Measurements from ENCODE around the gene PRR11. TPM values are rescaled to one million over a fixed set of nuclear protein-coding genes. Genes with fewer than 3 reads are reported as not detected.

Gene PRR11
- total and polyA plus RNA-seq, 2 of the 8 experiments (the other 6 are each of a cell fraction or from before 2014, with no cell fraction given) = 32.7 to 83.0 TPM

GRCh38 chr17:59151006-59151405 is 4.5 kb upstream of the PRR11 start:
- no peaks in the 10 kb centered on the region; the same call in 1 of the 2 replicates for H3K79me1 ChIP-seq (ENCODE audit: low read depth, low read length)
- no peak overlapping the region for H3K9ac ChIP-seq (replicated peaks in 1 of 4; ENCODE audit: extremely low read depth in 1 of 4, low read depth in 3 of 4, low read length in 3 of 4)
- H4K91ac ChIP-seq (replicated peaks; ENCODE audit: insufficient read length, low read length) = no peak overlapping the region
- no peak overlapping the region for H2BK120ac ChIP-seq (replicated peaks; ENCODE audit: low read depth, low read length)
- peaks cover 0 to 8% (median 3%) of the 10 kb centered on the region in 4 experiments; a peak in 3 of 7 replicates for H3K4me1 ChIP-seq (replicated peaks in 1 of 4; ENCODE audit: control insufficient read depth in 3 of 4, insufficient read depth in 4 of 4, low read length in 3 of 4)
- no peak overlapping the region for H3K14ac ChIP-seq (ENCODE audit: insufficient read length)
- no peak for DNase-seq (ENCODE audit: low read depth in 1 of 2, low spot score in 2 of 2)
- TF ChIP-seq ATF3 (IDR thresholded peaks at IDR 0.05; ENCODE audit: insufficient read depth, low read depth, low read length) (no peak), KDM1A (IDR thresholded peaks at IDR 0.05; ENCODE audit: borderline replicate concordance, low read length) (no peak), ASH2L (IDR thresholded peaks at IDR 0.05; ENCODE audit: low read length) (no peak), CREB1 (IDR thresholded peaks at IDR 0.05) (no peak), EGR1 (IDR thresholded peaks at IDR 0.05; ENCODE audit: borderline replicate concordance, low read depth, low read length) (no peak), USF2 (IDR thresholded peaks at IDR 0.05; ENCODE audit: low read length) (no peak), CEBPB (IDR thresholded peaks at IDR 0.05; ENCODE audit: low read depth, low read length) (no peak), TBP (IDR thresholded peaks at IDR 0.05; ENCODE audit: low read depth, low read length) (no peak), KDM5A (IDR thresholded peaks at IDR 0.05; ENCODE audit: low read length) (no peak)
- H4K5ac ChIP-seq (ENCODE audit: insufficient read length, low read depth, low read length) = no peak overlapping the region
- no peak overlapping the region for H2AFZ ChIP-seq (ENCODE audit: low read length)
- H3K4ac ChIP-seq (replicated peaks; ENCODE audit: insufficient read length, low read depth, low read length) = no peak overlapping the region
- H2BK20ac ChIP-seq (ENCODE audit: low read length) = no peak overlapping the region
- H2BK12ac ChIP-seq (ENCODE audit: low read depth, low read length) = no peak overlapping the region
- no peak overlapping the region for H3K56ac ChIP-seq (replicated peaks; ENCODE audit: insufficient read length, low read depth, low read length)
- no peak overlapping the region for H3K27ac ChIP-seq (ENCODE audit: low read depth, low read length)
- no peaks in the 10 kb centered on the region for H3K27me3 ChIP-seq (replicated peaks in 1 of 4; ENCODE audit: control insufficient read depth in 3 of 4, extremely low read depth in 1 of 4, insufficient read depth in 3 of 4, low read length in 3 of 4)
- POLR2A ChIA-PET (ENCODE audit: partially characterized antibody) = interaction anchor here (1.2 to 3.9 kb wide), 2 partner anchors 12 to 15 kb away, joined by 3 to 14 read pairs; no protein-coding TSS in a partner anchor
- peaks cover 8% of the 10 kb centered on the region for H3K23me2 ChIP-seq (ENCODE audit: low read depth, low read length)
- H2BK15ac ChIP-seq (ENCODE audit: low read length) = no peak overlapping the region
- no peak overlapping the region for H3K18ac ChIP-seq (ENCODE audit: extremely low read depth, low read length)
- FAIRE-seq = no peak
- H3K23ac ChIP-seq (ENCODE audit: insufficient read length) = no peak overlapping the region
- no peak overlapping the region; a peak in 1 of 4 replicates for H3K4me2 ChIP-seq (ENCODE audit: insufficient read depth in 1 of 2, low read depth in 2 of 2, low read length in 2 of 2)
- peaks cover 2 to 3% of the 10 kb centered on the region in 2 experiments for H4K20me1 ChIP-seq (replicated peaks in 1 of 2; ENCODE audit: control insufficient read depth in 1 of 2, insufficient read depth in 2 of 2, low read length in 2 of 2)
- WGBS, 2 experiments (ENCODE audit: extremely low coverage in 1 of 2, insufficient coverage in 1 of 2, insufficient read length in 1 of 2, insufficient replicate concordance in 2 of 2, low coverage in 1 of 2, low lambda C conversion rate in 2 of 2, missing lambda C conversion rate in 1 of 2) = 91% methylated on average over 5 of the region's 5 CpGs; no CpG with 5 or more reads in 1 of the 2 experiments
- H3K36me3 ChIP-seq (ENCODE audit: control insufficient read depth in 2 of 4, insufficient read depth in 4 of 4, low read length in 3 of 4) = no peaks in the 10 kb centered on the region
- H4K8ac ChIP-seq (ENCODE audit: extremely low read depth, insufficient read depth, low read length) = no peak overlapping the region
- H3K9me3 ChIP-seq (ENCODE audit: insufficient read depth in 2 of 2, low read depth in 1 of 2, low read length in 1 of 2) = no peaks in the 10 kb centered on the region
- no peak overlapping the region for H2BK5ac ChIP-seq (ENCODE audit: low read depth, low read length)
- H3K4me3 ChIP-seq (ENCODE audit: extremely low read depth in 1 of 4, insufficient read depth in 2 of 4, low read depth in 3 of 4, low read length in 4 of 4) = peak overlapping the region in 1 of 4 experiments; percentile 10; a peak in 1 of 8 replicates
- CTCF ChIA-PET (ENCODE audit: partially characterized antibody) = no interaction called here
- no peak overlapping the region for H2AK5ac ChIP-seq (ENCODE audit: low read depth, low read length)
- H3K79me2 ChIP-seq (ENCODE audit: control insufficient read depth in 1 of 2, insufficient read depth in 2 of 2, low read length in 2 of 2) = peaks cover 18 to 87% of the 10 kb centered on the region in 2 experiments

Data from H1 (cell line).